Ectodermal cell (in vitro differentiated cells): ENCODE measurements around the gene UACA.

ENCODE experiments used
- H3K27ac ChIP-seq: 2 replicates; pipeline ENCODE4 v1.7.0; 2013; ENCODE audit warnings: mild to moderate bottlenecking, low read depth, low read length; ENCODE audit not compliant: insufficient read depth, poor library complexity, severe bottlenecking
- H3K27me3 ChIP-seq: 2 replicates; pipeline ENCODE4 v1.7.0; 2013; ENCODE audit warnings: mild to moderate bottlenecking, low read length; ENCODE audit not compliant: insufficient read depth, control insufficient read depth, poor library complexity, severe bottlenecking
- H3K36me3 ChIP-seq: one replicate; pipeline ENCODE4 v1.7.0; 2013; ENCODE audit warnings: low read length; ENCODE audit not compliant: control insufficient read depth, insufficient read depth
- H3K4me1 ChIP-seq: one replicate; pipeline ENCODE4 v1.7.0; 2013; ENCODE audit warnings: low read length; ENCODE audit not compliant: control insufficient read depth, insufficient read depth
- H3K4me3 ChIP-seq: 2 replicates; pipeline ENCODE4 v1.7.0; 2013; ENCODE audit warnings: low read depth, low read length, control low read depth; ENCODE audit not compliant: insufficient read depth
- H3K9me3 ChIP-seq: 2 replicates; pipeline ENCODE4 v1.7.0; 2013; ENCODE audit warnings: mild to moderate bottlenecking, low read length, moderate library complexity; ENCODE audit not compliant: control insufficient read depth
- whole genome bisulfite sequencing, 2 experiments: methylation state at CpG; one replicate each; pipeline ENCODE4 v1.1.7; 2013; ENCODE audit warnings: missing lambda C conversion rate in 2 of 2; 5-methylcytosine and 5-hydroxymethylcytosine counted together

The UACA gene

DNA sequence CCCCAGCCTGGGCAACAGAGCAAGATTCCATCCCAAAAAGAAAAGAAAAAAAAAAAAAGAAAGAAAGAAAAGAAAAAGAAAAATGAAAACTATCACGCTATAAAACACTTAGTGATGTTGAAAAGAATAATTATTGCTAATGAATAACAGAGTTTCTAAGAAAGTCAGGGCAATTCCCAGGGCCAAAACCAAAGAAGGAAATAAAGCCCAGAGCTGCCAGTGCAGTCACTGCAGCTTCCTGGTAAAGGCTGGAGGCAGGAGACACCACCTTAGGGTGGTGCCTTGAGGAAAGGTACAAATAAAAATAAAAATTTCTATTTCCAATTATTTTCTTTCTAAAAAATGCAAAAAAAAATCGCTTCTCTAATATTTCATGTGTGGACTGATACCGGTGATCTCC is 19.7 kb upstream of the UACA start:
- Histone ChIP-seq H3K4me3 (no peak overlapping the region), H3K27me3 (no peaks in the 10 kb centered on the region), H3K4me1 (no peaks in the 10 kb centered on the region), H3K9me3 (no peaks in the 10 kb centered on the region), H3K27ac (no peak overlapping the region), H3K36me3 (no peaks in the 10 kb centered on the region)
- 93 to 100% methylated on average over 3 of the region's 3 CpGs for WGBS, 2 experiments

- Histone ChIP-seq H3K9me3 (no peaks in the 10 kb centered on the region), H3K4me3 (no peak overlapping the region), H3K27me3 (no peaks in the 10 kb centered on the region), H3K27ac (no peak overlapping the region), H3K36me3 (no peaks in the 10 kb centered on the region), H3K4me1 (no peaks in the 10 kb centered on the region)
- WGBS, 2 experiments, result 90 to 92% methylated on average over 5 of the region's 5 CpGs
These were observed 17.9 kb upstream of the UACA start for GRCh38 chr15:70781236-70781635.

GRCh38 chr15:70778258-70779076 is 15.1 kb upstream of the UACA start:
- Histone ChIP-seq H3K27me3 (no peaks in the 10 kb centered on the region), H3K4me3 (no peak overlapping the region), H3K9me3 (no peaks in the 10 kb centered on the region), H3K36me3 (no peaks in the 10 kb centered on the region), H3K4me1 (no peaks in the 10 kb centered on the region), H3K27ac (no peak overlapping the region)
- WGBS, 2 experiments, result 85 to 90% methylated on average over 3 of the region's 3 CpGs

DNA sequence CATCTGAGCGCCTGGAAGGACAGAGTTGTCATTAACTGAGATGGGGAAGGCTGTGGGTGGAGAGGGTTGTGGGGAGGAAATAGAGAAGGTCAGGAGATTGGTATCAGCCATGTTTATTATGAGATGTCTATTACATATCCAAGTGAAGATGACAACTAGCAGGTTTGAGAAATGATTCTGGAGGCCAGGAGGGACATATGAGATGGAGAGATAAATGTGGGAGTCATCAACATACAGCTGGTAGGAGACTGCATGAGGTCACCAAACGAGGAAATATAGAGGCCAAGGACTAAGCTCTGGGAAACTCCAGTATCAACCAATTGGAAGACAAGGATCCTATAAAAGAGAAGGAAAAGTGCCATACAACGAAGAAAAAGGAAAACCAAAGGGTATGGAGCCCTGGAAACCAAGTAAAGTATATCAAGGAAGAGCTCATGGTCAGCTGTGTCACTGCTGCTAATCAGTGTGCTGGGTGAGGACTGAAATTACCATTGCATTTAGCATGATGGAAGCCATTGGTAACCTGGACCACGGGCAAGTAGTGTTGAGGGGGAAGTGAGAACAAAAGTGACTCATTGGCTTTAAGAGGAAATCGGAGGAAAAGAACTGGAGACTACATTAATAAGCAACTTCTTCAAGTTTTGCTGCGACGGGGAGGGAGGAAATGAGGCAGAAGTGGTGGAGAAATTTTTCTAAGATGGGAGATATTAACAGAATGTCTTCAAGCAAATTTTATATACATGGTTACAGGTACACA is 14.0 kb upstream of the UACA start:
- 89 to 93% methylated on average over 5 to 7 of the region's 7 CpGs for WGBS, 2 experiments
- H3K36me3 ChIP-seq, result no peaks in the 10 kb centered on the region
- H3K27ac ChIP-seq, result no peak overlapping the region
- no peaks in the 10 kb centered on the region for H3K9me3 ChIP-seq
- H3K27me3 ChIP-seq, result no peaks in the 10 kb centered on the region
- H3K4me1 ChIP-seq, result no peaks in the 10 kb centered on the region
- no peak overlapping the region for H3K4me3 ChIP-seq

- Histone ChIP-seq H3K27me3 (no peaks in the 10 kb centered on the region), H3K4me3 (no peak overlapping the region), H3K9me3 (no peaks in the 10 kb centered on the region), H3K27ac (no peak overlapping the region), H3K4me1 (no peaks in the 10 kb centered on the region), H3K36me3 (no peaks in the 10 kb centered on the region)
- 89 to 98% methylated on average over 2 of the region's 2 CpGs for WGBS, 2 experiments
These were observed 11.8 kb upstream of the UACA start for GRCh38 chr15:70775160-70775559.

- no peak overlapping the region for H3K4me3 ChIP-seq
- 93 to 100% methylated on average over 3 of the region's 3 CpGs for WGBS, 2 experiments
These were observed 9.0 kb upstream of the UACA start for GRCh38 chr15:70772402-70772801.

DNA sequence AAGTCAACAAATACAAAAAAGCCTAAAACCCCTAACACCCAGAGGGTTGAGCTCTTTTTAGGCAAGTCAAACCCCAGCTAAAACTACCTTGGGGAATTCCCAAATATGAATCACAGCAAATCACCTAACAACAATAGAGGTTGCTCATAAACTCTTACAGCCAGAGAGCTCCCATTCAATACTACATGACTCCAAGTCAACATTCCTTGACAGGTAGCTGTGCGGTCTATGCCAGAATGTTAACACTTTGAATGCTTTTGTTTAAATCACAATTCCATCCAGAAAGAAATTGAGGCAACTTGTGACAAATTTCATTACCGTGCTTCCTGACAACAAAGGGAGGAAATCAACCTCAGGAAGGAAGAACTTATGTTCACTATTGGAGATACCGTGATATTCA is 7.5 kb upstream of the UACA start:
- Histone ChIP-seq H3K9me3 (no peaks in the 10 kb centered on the region), H3K36me3 (no peaks in the 10 kb centered on the region), H3K27me3 (no peaks in the 10 kb centered on the region), H3K4me1 (no peaks in the 10 kb centered on the region), H3K4me3 (no peak overlapping the region), H3K27ac (no peak overlapping the region)
- WGBS, 2 experiments, result 90 to 92% methylated on average over 3 of the region's 3 CpGs

More at GRCh38 chr15:70772402-70772801, 9.0 kb upstream of the UACA start:
- H3K27me3 ChIP-seq, result no peaks in the 10 kb centered on the region
- no peaks in the 10 kb centered on the region for H3K9me3 ChIP-seq
- no peak overlapping the region for H3K27ac ChIP-seq
- no peaks in the 10 kb centered on the region for H3K4me1 ChIP-seq
- no peaks in the 10 kb centered on the region for H3K36me3 ChIP-seq

GRCh38 chr15:70768257-70768883 is 5.0 kb upstream of the UACA start:
- 93 to 94% methylated on average over 3 of the region's 3 CpGs for WGBS, 2 experiments
- Histone ChIP-seq H3K27me3 (no peaks in the 10 kb centered on the region), H3K4me1 (peaks cover 7% of the 10 kb centered on the region), H3K27ac (no peak overlapping the region), H3K4me3 (no peak overlapping the region), H3K9me3 (no peaks in the 10 kb centered on the region), H3K36me3 (no peaks in the 10 kb centered on the region)

DNA sequence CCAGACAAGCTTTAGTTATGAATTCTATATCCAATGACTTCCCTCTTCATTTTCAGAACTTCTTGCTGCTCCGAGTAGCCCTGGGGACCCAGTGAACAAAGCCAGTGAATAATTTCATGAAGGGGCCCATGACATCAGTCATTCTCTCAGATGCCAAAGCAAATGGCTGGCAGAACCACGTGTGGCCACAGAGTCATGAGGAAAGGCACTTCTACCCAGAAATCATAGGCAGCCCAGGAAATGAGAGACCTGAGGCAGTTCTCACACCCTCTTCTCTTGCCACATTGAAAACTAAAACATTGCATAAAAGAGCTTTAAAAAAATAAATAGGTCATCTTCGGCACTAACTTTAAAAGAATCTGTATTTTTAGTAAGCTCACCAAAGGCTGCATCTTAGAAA is 4.3 kb upstream of the UACA start:
- H3K36me3 ChIP-seq, result no peaks in the 10 kb centered on the region
- no peaks in the 10 kb centered on the region for H3K9me3 ChIP-seq
- no peak overlapping the region for H3K4me3 ChIP-seq
- WGBS, 2 experiments, result 72 to 76% methylated on average over 3 of the region's 3 CpGs
- H3K27ac ChIP-seq, result no peak overlapping the region
- H3K27me3 ChIP-seq, result no peaks in the 10 kb centered on the region
- peaks cover 7% of the 10 kb centered on the region for H3K4me1 ChIP-seq

- H3K4me3 ChIP-seq, result no peak overlapping the region
- no peaks in the 10 kb centered on the region for H3K9me3 ChIP-seq
- H3K27ac ChIP-seq, result no peak overlapping the region
- peaks cover 11% of the 10 kb centered on the region for H3K27me3 ChIP-seq
- 94% methylated on average over 6 of the region's 6 CpGs for WGBS, 2 experiments
- no peaks in the 10 kb centered on the region for H3K36me3 ChIP-seq
- peaks cover 10% of the 10 kb centered on the region for H3K4me1 ChIP-seq
These were observed 3.2 kb upstream of the UACA start for GRCh38 chr15:70766597-70766996.
